Right renal pelvis (tissue), 4 donors: Measurements from ENCODE around the gene FSIP2. TPM values are rescaled to one million over a fixed set of nuclear protein-coding genes. Genes with fewer than 3 reads are reported as not detected.

Experiments
- DNase-seq, 4 donors: peaks; one replicate each; pipeline ENCODE4 v3.0.0-alpha.2; 2013; ENCODE audit warnings: low read depth in 4 of 4, low spot score in 3 of 4, missing footprints in 1 of 4
- polyA plus RNA-seq, 4 donors: library from polyadenylated mRNA; unstranded; fragments of 120-200 nt; gene quantifications; one replicate each; pipeline ENCODE4 v1.2.1, GENCODE V29; 2013; ENCODE audit not compliant: insufficient read length in 4 of 4

FSIP2 gene
- 1 to 10 TPM; 1.9 to 3.1 (median 2.8) TPM for polyA plus RNA-seq

DNA sequence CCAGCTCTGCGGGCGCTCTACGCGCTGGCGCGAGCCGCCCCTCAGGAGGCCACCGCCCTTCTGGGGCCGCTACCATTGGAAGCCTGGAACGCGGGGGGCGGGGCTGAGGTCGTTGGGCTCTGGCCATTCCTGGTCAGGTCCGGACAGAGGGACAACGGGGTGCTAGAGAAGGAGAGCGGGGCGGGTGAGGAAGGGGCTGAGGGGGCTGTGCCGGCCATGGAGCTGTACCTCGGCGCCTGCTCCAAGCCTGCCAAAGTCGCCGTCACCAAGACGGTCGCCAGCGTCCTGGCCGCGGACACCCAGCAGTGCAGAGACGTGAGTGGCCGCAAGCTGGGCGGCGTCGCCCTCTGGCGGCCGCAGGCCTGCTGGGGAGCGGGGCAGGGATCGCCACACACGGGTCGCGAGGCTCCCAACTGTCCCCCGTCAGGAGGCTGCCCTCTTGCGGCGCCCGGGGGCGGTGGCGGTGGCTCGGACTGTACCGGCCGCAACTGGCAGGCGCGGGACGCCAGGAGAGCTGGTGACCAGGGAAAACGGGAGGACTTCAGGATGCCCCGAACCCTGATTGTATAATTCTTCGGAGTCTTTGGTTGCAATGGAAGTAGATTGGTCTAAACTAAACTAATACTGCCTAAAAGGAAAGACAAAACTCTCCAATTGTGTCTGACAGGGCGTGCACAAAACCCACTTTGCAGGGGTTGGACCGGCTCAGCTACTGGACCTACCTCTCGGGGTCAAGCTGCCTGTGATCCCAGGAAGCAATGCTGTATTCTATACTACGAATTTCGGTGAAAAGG lies at the start of gene FSIP2:
Gene FSIP2, plus strand, starts transcription at position 126 of the 794 bp plus-strand sequence. Its CDS starts 91 bp downstream, at position 217.
- peak; percentile 46 to 67 (median 57) for DNase-seq

GRCh38 chr2:185689906-185690539 lies 48.6 kb upstream of the FSIP2 start:
- no peak for DNase-seq

DNA sequence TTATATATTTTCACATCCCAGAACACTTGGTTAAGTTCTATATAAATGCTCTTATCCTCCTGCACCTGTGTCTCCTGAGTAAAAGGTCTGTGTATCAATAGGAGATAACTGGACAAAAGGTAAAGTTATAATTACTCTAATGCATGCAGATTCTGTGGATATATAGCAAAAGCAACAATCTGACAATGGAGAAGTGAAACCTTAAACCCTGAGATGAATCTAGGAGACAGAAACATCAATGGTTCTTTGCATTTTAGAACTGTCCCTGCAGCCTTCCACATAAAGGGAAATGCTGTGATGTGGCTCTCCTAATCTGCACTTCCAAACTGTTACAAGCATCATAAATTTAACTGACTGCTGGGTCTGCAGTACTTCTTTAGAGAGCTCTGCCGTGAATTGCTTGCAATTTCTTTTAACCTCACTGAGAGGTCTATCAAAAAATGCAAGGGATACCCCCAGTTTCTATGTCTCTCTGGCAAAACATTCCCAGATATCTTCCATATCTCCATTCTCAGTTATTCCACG lies 42.8 kb upstream of the FSIP2 start:
- DNase-seq, result no peak

DNA sequence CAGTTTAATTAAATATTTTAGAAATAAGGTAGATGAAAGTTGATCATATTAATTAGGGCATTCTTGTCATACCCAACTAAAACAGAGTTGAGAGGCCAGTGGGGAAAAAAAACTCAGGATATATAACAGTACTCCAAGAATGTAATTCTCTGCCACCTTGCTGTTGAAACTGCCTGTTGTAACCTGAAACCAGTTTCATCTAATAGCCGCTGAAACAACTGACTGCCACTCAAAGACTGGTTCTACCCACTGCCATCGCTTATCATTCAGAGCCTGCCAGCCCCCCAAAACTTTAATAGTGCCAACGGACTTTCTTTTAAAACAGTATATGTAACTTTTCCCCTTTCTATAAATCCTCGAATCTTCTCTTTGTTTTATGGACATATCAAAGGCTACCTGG lies 37.7 kb upstream of the FSIP2 start:
- DNase-seq, result no peak

DNA sequence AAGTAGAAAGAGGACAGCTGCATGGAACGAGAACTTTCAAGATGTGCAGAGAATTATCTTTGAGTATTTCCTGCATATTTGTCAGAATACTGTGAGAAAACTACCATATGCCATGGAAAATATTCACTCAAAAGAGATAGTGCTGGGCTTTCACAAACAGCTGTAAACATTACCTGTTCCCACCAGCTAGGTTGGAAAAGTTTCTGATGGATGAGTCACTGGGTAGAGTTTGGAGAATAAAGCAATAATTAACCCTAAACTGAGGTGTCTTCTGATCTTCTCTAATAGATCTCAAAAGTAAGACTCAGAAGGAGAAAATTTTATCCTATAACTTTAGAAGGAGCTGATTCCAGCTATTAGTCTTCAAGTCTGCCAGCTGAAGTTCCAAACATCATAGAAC lies 3.9 kb upstream of the FSIP2 start:
- DNase-seq, result no peak

DNA sequence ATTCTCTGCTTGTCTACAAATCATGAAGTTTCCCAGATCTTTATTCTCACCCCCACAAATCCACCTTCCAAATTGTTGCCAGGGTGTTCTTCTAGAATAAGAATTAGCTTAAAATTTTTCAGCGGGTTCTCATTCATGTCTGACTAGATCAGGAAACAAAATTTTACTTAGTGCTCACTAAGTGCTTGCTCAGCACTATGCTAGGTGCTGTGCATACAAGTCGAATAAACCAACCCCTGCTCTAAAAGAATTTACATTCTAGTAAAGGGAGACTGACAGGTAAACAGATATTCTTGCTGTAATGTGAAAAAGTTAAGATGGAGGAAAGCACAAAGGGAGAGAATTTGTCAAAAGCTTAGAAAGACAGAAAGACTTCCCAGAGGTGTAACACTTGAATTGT lies 2.4 kb upstream of the FSIP2 start:
- DNase-seq, result no peak

DNA sequence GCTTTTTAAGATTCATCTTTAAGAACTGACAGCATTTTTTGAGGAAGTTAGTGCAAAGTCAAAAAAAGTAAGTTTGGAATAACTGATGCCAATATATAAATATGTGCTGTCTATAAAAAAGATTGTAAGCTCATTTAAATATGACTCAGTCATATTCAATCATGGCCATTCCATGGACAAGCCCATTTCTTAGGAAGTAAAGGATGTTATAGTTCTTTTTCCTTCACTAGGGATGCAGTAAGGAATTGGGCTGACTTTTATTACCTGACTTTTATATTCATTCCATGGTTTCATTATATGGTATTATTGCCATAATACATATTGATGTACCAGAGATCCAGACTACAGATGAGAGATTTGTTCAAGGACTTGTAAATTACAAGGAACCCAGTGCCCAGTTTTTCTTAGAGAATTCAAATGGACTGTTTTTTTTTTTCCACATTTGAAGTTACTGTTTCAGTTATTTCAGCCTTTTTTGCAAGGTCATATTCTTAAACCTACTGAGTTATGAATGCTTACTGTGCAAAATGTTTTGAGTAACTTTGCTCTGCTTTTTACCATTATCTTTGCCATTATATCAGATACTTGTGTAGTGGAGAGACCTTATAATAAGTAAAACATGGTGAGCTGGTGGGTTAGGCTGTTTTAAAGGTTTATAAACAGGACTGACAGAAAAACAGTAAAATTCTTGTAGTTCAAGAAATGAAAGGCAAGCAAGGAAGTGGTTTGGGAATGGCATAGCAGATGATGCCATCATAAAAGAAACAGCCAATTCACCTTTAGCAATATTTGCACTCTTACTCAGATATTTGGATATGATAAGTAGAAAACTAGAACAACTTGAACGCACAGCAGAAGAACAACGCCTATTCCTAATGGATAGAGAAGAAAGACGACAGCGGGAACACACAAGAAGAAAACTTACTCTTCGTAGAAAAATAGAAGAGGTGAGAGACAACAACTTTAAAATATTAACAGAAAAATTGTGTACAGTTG lies 7.6 kb downstream of the FSIP2 start:
- DNase-seq, result no peak

GRCh38 chr2:185757356-185757755 lies 18.8 kb downstream of the FSIP2 start:
- DNase-seq, result no peak

- no peak for DNase-seq
These were observed 32.8 kb downstream of the FSIP2 start for GRCh38 chr2:185771396-185771795.

- no peak for DNase-seq
These were observed 42.3 kb downstream of the FSIP2 start for GRCh38 chr2:185780890-185781289.

GRCh38 chr2:185782223-185782769 lies 43.7 kb downstream of the FSIP2 start:
- DNase-seq, result no peak

DNA sequence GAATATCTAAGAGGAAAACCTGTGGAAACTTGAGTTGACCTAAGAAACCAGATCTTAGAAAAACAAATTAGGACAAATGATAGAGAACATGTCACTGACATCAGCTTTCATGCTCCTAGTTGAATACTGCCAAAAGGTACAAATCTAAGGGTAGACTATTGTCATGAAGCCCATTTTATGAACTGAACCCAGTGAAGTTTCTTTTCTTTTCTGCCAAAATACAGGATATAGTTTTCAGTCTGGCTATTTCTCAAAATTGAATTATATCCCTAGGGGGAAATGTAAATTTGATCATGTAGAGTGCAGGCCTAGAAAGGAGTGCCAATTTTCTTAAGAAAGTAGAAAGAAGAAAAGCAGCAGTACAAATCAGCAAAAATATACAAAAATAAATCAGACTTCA lies 46.6 kb downstream of the FSIP2 start:
- DNase-seq, result no peak

DNA sequence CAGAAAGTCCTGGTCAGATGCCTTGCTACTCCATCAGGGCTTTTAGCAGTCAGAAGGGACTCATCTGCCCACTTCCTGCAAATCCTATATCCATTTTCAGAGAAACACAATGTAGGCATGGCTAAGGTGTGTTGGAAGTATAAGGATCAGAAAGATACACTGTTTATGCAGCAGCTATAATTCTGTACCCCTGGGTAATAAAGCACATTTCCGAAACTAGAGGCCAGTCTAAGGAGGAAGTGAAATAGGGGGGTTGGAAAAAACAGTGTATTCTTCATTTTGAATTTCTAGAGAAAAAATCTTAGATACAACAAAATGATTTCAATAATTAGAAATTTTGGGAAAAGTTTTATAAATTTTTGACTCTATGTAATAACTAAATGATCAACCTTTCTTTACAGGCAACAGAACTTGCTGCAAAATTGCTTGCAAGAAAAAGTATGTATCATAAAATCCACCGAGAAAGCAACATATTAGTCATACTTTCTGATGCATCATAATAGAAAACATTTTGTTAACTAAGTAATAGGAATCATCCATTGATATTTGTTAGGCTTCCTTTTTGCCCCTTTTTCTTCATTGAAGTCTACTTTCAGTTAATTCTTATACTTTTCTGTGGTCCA lies 47.4 kb downstream of the FSIP2 start:
- no peak for DNase-seq

DNA sequence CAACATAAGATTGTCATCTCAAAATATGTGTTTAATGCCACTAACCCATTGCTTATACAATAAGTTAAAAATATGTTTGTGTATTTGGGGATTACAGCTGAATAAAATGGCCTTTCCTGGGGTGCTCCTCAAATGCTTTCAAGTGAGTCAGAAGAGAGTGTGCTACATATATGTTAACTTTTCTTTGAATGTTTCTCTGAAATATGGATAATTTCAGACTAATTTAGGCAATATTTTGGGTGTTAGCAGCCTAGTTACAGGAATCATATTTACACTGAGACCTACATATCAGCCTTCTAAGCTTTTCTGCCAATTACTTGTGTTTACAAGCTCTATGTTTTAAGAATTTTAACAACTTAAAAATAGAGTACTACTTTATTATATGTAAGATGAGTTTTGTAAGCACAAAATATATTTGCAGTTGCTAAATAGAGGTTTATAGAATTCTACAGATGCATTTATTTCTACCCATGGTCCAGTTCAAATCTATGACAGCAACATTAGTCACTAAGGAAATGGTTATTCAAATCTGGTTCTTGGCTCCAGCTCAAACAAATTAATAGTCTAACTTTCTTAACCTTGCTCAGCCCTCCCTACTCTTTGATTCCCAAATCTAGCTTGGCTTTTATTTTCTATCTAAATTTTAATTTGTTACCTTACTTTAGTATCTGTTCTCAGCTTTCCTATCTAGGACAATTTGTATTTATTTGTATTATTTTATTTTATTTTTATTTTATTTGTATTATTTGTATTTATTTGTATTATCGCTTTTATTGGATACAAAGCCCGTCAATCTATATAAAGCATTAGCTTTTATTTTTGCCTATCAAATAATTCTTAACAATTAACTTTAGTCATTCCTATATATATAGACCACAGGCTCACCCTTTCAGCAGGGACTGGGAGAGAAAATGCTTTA lies 48.9 kb downstream of the FSIP2 start:
- DNase-seq, result no peak

GRCh38 chr2:185790361-185790760 lies 51.8 kb downstream of the FSIP2 start:
- DNase-seq, result no peak

DNA sequence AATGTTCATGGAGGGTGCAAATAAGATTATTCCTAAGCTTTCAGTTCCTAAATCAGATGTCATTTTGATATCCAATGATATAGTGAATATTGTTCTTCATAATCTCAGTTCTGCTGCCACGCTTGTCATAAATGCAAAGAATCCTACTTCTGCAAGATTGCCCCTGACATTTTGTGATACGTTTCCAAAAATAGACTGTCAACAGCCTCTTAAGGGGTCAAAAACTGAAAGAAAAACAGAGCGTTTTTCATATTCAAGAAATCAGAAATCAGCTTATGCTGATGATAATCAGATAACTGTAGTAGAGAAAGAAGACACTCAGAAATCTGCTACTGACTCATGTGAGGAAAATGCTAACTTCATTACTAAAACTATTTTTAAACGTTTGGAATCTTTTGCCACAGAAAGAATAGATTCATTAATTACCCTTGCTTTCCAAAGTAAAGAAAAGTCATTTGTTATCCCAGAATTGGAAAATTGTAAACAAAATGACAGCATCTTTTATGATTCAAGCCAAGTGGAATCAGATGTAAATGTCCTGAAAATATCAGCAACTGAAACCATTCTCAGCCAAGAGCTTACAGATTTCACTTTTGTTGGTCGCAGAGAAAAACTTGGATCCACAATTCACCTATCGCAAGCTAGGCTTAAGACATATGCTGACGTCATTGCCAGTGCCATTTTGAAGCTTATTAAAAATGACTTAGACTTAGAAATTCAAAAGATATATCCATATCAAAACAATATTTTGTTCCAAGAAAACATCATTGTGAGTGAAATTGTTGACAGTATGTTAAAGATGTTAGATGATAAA lies 55.1 kb downstream of the FSIP2 start:
- DNase-seq, result no peak

GRCh38 chr2:185796758-185797157 lies 58.2 kb downstream of the FSIP2 start:
- DNase-seq, result no peak

GRCh38 chr2:185802926-185803325 lies 64.3 kb downstream of the FSIP2 start:
- no peak for DNase-seq
